Breast epithelium (tissue), 3 donors: ENCODE results near the gene FAM227B.
"Not testable (repeated sequence)": the region's sequence is repeated elsewhere in the genome, so short reads cannot be mapped to it uniquely, and the experiment has no call there.

Experiments used
- CTCF ChIP-seq, 3 donors: fragments of 450-650 bp; IDR thresholded peaks; one replicate each; pipeline ENCODE4 v1.5.1; 2016 to 2017; ENCODE audit warnings: antibody characterized with exemption in 3 of 3, mild to moderate bottlenecking in 3 of 3, moderate library complexity in 3 of 3
- POLR2A ChIP-seq: fragments of 450-650 bp; IDR thresholded peaks from one replicate; pipeline ENCODE4 v1.6.1; 2016; ENCODE audit warnings: antibody characterized with exemption, mild to moderate bottlenecking, moderate library complexity
- POLR2AphosphoS5 ChIP-seq, 3 donors: sonication (generic); formaldehyde crosslinking; IDR thresholded peaks; one replicate each; pipeline ENCODE4 v1.6.1; 2017; ENCODE audit warnings: antibody characterized with exemption in 3 of 3

DNA sequence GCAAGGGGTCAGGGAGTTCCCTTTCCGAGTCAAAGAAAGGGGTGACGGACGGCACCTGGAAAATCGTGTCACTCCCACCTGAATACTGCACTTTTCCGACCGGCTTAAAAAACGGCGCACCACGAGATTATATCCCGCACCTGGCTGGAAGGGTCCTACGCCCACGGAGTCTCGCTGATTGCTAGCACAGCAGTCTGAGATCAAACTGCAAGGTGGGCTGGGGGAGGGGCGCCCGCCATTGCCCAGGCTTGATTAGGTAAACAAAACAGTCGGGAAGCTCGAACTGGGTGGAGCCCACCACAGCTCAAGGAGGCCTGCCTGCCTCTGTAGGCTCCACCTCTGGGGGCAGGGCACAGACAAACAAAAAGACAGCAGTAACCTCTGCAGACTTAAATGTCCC is 266.2 kb downstream of the FAM227B start:
- TF ChIP-seq POLR2A; CTCF (IDR thresholded peaks at IDR 0.05); POLR2AphosphoS5 (IDR thresholded peaks at IDR 0.05): not testable (repeated sequence)
